Lung (tissue), 12 donors: ENCODE measurements around the gene ARHGEF5. TPM values are rescaled to one million over a fixed set of nuclear protein-coding genes. Genes with fewer than 3 reads are reported as not detected.
A peak's percentile ranks its signal among the peaks of the same experiment; 100 is the strongest.

Source experiments
- ATAC-seq: fragments of 200-7000 bp; cut with Tn5 transposase; one replicate; pipeline ENCODE4 v1.9.1; 2020; ENCODE audit warnings: moderate number of reproducible peaks; ENCODE audit not compliant: insufficient read depth, low FRiP score
- DNase-seq, 3 donors: peaks; one replicate each; pipeline ENCODE4 v3.0.0-alpha.2; 2013 to 2017
- H3K27ac ChIP-seq, 2 donors: one replicate each; pipeline ENCODE4 v1.5.1; 2013; ENCODE audit warnings: mild to moderate bottlenecking in 2 of 2, moderate library complexity in 2 of 2, control low read depth in 1 of 2, inconsistent platforms in 1 of 2, low read depth in 1 of 2, low read length in 1 of 2
- H3K27me3 ChIP-seq, 3 donors: one replicate each; pipeline ENCODE4 v1.5.1; 2013; ENCODE audit warnings: low read length in 2 of 3; ENCODE audit not compliant: control insufficient read depth in 3 of 3, insufficient read depth in 3 of 3
- H3K36me3 ChIP-seq, 4 donors: one replicate each; pipeline ENCODE4 v1.5.1; 2013; ENCODE audit warnings: low read length in 4 of 4, mild to moderate bottlenecking in 1 of 4, moderate library complexity in 1 of 4; ENCODE audit not compliant: control insufficient read depth in 4 of 4, insufficient read depth in 4 of 4
- H3K4me1 ChIP-seq, 5 donors: one replicate each; pipeline ENCODE4 v1.5.1; 2013; ENCODE audit warnings: low read length in 5 of 5, mild to moderate bottlenecking in 2 of 5, moderate library complexity in 1 of 5; ENCODE audit not compliant: control insufficient read depth in 5 of 5, insufficient read depth in 5 of 5
- H3K4me3 ChIP-seq: one replicate; pipeline ENCODE4 v1.5.1; 2013; ENCODE audit warnings: mild to moderate bottlenecking, control low read depth, moderate library complexity
- H3K9ac ChIP-seq, 2 donors: one replicate each; pipeline ENCODE4 v1.5.1; 2013; ENCODE audit warnings: low read length in 2 of 2, control low read depth in 1 of 2; ENCODE audit not compliant: insufficient read depth in 1 of 2
- H3K9me3 ChIP-seq, 4 donors: one replicate each; pipeline ENCODE4 v1.5.1; 2013; ENCODE audit warnings: low read length in 3 of 4, mild to moderate bottlenecking in 1 of 4, moderate library complexity in 1 of 4; ENCODE audit not compliant: control insufficient read depth in 4 of 4, insufficient read depth in 3 of 4
- WGBS, 2 donors: extraction: QIAGEN DNeasy Blood & Tissue Kit; methylation state at CpG; one replicate each; pipeline ENCODE4 v1.1.7; 2013; 5-methylcytosine and 5-hydroxymethylcytosine counted together
- polyA plus RNA-seq, 2 donors: library from polyadenylated mRNA; stranded (reverse); fragments of 200-250 nt; gene quantifications; one replicate each; pipeline ENCODE4 v1.2.1, GENCODE V29; 2013
- total RNA-seq, 2 donors: library from RNA; depleted of rRNA in 1 of 2; stranded (reverse); fragments of >200 nt in 1 of 2; gene quantifications; one replicate each; pipeline ENCODE4 v1.2.1, GENCODE V29; 2014 to 2021
- TF ChIP-seq, protein P1 (sequence below): IDR thresholded peaks from 2 replicates; pipeline ENCODE4 v1.5.1; 2012; ENCODE audit warnings: mild to moderate bottlenecking; ENCODE audit errors: control extremely low read depth, extremely low read depth
- donor health status: control.
- donor health status: control.
- donor health status: Bipolar disorder and iron deficiency.
- donor health status: healthy.
- donor health status: DM: yes; HTN: yes; CAD: no.

ARHGEF5 gene
- total and polyA plus RNA-seq, 4 donors = 4.5 to 27.1 (median 15.7) TPM

DNA sequence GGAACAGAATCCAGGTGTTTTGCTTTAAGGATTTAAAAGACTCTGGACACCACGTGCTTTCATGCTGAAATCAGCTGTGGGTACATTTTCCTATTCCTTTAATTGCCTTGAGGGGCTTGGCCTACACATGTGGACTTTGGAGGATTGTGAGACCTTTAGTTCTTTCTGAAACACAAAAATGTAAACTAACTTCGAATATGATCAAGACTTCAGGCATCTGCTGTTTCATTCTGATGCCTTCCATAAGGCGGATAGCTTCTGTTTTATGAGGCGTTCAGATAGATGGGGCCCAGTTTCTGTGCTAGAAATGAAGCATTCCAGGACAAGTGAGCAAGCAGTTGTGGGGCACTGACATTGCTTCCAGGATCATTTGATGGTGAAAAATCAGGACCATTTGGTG, 49.7 kb downstream of the ARHGEF5 start:
- Histone ChIP-seq H3K4me3 (no peak overlapping the region), H3K9me3 (no peaks in the 10 kb centered on the region), H3K27me3 (peaks cover 0 to 7% (median 0%) of the 10 kb centered on the region in 3 donors), H3K27ac (no peak overlapping the region), H3K36me3 (no peaks in the 10 kb centered on the region), H3K4me1 (peaks cover 0 to 4% (median 0%) of the 10 kb centered on the region in 5 donors), H3K9ac (no peak overlapping the region)
- ATAC-seq = no peak
- TF ChIP-seq, protein P1, sequence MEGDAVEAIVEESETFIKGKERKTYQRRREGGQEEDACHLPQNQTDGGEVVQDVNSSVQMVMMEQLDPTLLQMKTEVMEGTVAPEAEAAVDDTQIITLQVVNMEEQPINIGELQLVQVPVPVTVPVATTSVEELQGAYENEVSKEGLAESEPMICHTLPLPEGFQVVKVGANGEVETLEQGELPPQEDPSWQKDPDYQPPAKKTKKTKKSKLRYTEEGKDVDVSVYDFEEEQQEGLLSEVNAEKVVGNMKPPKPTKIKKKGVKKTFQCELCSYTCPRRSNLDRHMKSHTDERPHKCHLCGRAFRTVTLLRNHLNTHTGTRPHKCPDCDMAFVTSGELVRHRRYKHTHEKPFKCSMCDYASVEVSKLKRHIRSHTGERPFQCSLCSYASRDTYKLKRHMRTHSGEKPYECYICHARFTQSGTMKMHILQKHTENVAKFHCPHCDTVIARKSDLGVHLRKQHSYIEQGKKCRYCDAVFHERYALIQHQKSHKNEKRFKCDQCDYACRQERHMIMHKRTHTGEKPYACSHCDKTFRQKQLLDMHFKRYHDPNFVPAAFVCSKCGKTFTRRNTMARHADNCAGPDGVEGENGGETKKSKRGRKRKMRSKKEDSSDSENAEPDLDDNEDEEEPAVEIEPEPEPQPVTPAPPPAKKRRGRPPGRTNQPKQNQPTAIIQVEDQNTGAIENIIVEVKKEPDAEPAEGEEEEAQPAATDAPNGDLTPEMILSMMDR = no peak
- WGBS, 2 donors = 84 to 88% methylated on average over 4 of the region's 4 CpGs
- no peak for DNase-seq

DNA sequence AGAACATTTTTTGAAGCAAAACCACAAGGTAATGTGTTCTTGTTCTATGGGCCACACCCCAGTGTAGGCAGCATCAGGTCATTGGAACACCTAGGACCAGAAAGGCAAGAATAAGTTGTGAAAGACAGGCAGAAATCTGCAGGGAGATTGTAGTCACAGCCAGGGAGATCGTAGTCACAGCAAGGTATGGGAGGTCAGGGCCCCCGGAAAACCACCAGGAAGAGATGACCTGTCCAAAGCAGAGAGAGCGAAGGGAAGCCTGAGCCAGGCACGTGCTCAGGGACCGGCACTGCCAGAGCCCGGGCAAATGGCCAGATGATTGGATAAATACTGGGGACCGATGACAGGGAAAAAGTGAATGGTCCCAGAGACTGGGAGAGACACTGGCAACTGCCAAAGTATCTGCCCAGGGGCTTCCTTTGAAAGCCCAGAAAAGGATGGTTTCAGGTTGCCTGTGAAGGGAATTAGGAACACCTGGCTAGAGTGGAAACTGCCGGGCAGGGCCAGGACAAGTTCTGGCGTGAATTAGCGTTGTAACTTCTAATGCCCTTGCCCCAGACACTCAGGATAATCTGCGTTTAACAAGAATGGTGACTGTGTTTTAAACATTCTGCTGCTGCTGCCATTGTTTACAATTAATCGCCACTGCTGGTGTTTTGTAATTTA, 52.2 kb downstream of the ARHGEF5 start:
- TF ChIP-seq, protein P1 = no peak
- ATAC-seq = no peak
- Histone ChIP-seq H3K9ac (no peak overlapping the region), H3K27ac (no peak overlapping the region), H3K9me3 (no peaks in the 10 kb centered on the region), H3K4me1 (peaks cover 0 to 4% (median 0%) of the 10 kb centered on the region in 5 donors), H3K4me3 (no peak overlapping the region), H3K27me3 (peaks cover 0 to 7% (median 0%) of the 10 kb centered on the region in 3 donors), H3K36me3 (no peaks in the 10 kb centered on the region)
- WGBS, 2 donors = 54 to 67% methylated on average over 12 of the region's 12 CpGs
- DNase-seq = peak in 1 of 3 donors; percentile 30

DNA sequence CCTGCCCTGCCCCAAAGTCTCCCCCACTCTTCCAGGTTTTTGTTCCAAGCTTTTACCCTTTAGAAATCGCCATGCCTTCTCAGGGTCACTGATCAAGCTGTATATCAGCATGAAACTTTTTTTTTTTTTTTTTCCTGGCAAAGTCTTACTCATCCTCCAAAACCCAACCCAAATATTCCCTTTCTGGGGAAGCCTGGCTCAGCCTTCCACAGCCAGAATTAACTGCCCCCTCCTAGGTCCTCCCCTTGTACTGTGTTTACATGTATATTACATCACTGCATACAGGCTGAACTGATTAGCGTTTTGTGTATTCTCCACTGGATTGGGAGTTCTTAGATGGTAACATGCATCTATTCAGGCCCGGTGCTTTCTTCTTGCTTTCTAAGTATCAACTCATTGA, 52.9 kb downstream of the ARHGEF5 start:
- no peaks in the 10 kb centered on the region for H3K9me3 ChIP-seq
- ATAC-seq (no peak), DNase-seq (no peak)
- H3K4me3 ChIP-seq = no peak overlapping the region
- no peaks in the 10 kb centered on the region for H3K36me3 ChIP-seq
- TF ChIP-seq, protein P1 = no peak
- 74 to 80% methylated on average over 3 of the region's 3 CpGs for WGBS, 2 donors
- peaks cover 0 to 7% (median 0%) of the 10 kb centered on the region in 3 donors for H3K27me3 ChIP-seq
- no peak overlapping the region for H3K27ac ChIP-seq
- no peak overlapping the region for H3K9ac ChIP-seq
- peaks cover 0 to 4% (median 0%) of the 10 kb centered on the region in 5 donors for H3K4me1 ChIP-seq
